Mesodermal cell (in vitro differentiated cells): ENCODE data around the gene SNAPC4.
"Not testable (repeated sequence)": the region's sequence is repeated elsewhere in the genome, so short reads cannot be mapped to it uniquely, and the experiment has no call there.

Experiments
- H3K27ac ChIP-seq: 2 replicates; pipeline ENCODE4 v1.7.0; 2013; ENCODE audit warnings: mild to moderate bottlenecking, low read depth, low read length, moderate library complexity; ENCODE audit not compliant: severe bottlenecking
- H3K36me3 ChIP-seq: 2 replicates; pipeline ENCODE4 v1.7.1; 2013; ENCODE audit warnings: mild to moderate bottlenecking, low read length, moderate library complexity; ENCODE audit not compliant: control insufficient read depth, insufficient read depth
- H3K4me1 ChIP-seq: one replicate; pipeline ENCODE4 v1.7.1; 2013; ENCODE audit warnings: mild to moderate bottlenecking, low read length; ENCODE audit not compliant: insufficient read depth, control insufficient read depth, poor library complexity, severe bottlenecking
- H3K4me3 ChIP-seq: 2 replicates; pipeline ENCODE4 v1.7.0; 2013; ENCODE audit warnings: low read length, control low read depth, mild to moderate bottlenecking; ENCODE audit not compliant: insufficient read depth, poor library complexity, severe bottlenecking; ENCODE audit errors: extremely low read depth
- H3K9me3 ChIP-seq: 2 replicates; pipeline ENCODE4 v1.7.1; 2013; ENCODE audit warnings: mild to moderate bottlenecking, low read length, moderate library complexity; ENCODE audit not compliant: control insufficient read depth
- WGBS, 2 experiments: methylation state at CpG; one replicate each; pipeline ENCODE4 v1.1.5; 2013; ENCODE audit warnings: missing lambda C conversion rate in 2 of 2; ENCODE audit not compliant: insufficient coverage in 2 of 2; 5-methylcytosine and 5-hydroxymethylcytosine counted together

The SNAPC4 gene

DNA sequence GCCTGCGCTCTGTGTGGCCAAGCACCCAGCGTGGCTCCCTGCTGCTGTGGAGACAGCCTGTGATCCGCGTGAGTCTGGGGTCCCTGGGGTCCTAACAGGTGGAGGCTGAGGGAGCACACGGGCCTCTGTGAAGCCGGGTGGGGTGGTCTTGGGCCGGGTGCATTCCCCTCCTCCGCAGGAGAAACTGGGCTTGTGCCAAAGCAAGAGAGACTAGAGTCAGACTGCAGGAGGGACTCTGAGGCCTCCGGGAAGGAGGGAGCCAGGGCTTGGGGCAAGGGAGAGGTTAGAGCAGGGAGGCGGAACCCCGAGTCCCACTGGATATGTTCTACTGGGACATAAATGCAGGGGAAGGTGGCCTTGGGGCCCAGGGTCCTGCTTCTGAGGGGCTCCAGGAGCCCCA is 46.9 kb downstream of the SNAPC4 start:
- H3K4me1 ChIP-seq: peaks cover 21% of the 10 kb centered on the region
- WGBS, 2 experiments: 96 to 98% methylated on average over 11 of the region's 11 CpGs
- no peaks in the 10 kb centered on the region for H3K9me3 ChIP-seq
- H3K4me3 ChIP-seq: no peak overlapping the region
- H3K27ac ChIP-seq: no peak overlapping the region
- peaks cover 18% of the 10 kb centered on the region for H3K36me3 ChIP-seq

DNA sequence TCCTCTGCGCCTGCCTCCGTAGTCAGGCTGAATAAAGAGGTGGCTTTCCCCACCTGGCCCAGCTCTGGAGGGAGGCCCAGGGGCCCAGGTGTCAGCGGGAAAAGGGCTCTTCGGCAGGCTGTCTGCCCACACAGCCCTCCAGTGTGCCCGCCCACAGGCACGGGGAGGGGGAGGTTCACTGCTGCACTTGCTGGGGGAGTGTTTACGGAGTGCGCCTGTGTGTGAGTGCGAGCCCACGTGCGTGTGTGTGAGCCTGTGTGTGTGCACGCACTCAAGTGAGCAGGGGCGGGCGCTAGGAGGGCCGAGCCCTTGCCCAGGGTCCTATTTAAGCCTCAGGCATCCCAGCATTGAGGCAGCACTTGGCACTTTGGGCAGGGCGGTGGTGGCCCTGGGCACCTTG is 47.3 kb downstream of the SNAPC4 start:
- Histone ChIP-seq H3K9me3 (no peaks in the 10 kb centered on the region), H3K27ac (no peak overlapping the region), H3K4me1 (peaks cover 21% of the 10 kb centered on the region), H3K4me3 (no peak overlapping the region), H3K36me3 (peaks cover 18% of the 10 kb centered on the region)
- 83 to 87% methylated on average over 16 of the region's 16 CpGs for WGBS, 2 experiments

- not testable (repeated sequence) for H3K27ac ChIP-seq, H3K9me3 ChIP-seq, H3K4me3 ChIP-seq
- H3K36me3 ChIP-seq: peaks cover 16% of the 10 kb centered on the region
- 95 to 97% methylated on average over 5 to 13 of the region's 24 CpGs for WGBS, 2 experiments
- H3K4me1 ChIP-seq: peaks cover 21% of the 10 kb centered on the region
These were observed 48.1 kb downstream of the SNAPC4 start for GRCh38 chr9:136351868-136352267.

DNA sequence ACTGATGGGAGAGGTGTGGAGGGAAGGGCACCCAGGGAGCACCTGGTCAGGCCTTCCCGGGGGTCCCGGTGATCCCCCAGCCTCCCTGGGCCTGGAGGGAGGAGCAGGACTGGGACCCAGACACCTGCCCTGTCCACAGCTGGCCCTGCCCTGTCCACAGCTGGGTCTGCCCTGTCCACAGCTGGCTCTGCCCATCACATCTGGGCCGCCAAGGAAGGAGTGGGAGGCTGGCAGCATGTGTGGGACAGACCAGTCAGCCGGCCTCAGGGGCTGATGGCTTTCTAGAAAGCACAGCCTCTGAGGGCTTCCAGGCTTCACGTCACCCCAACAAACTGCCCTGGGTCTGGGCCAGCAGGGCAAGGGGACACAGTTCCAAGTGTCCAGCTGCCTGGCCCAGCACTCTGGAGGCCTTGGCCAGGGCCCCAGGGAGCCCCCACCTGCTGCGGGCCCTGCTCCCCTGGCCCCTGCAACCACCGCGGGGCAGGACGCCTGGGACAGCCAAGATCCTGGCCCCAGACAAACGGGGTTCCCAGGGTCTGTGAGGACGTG is 48.6 kb downstream of the SNAPC4 start:
- WGBS, 2 experiments: 89 to 94% methylated on average over 11 of the region's 11 CpGs
- Histone ChIP-seq H3K27ac (no peak overlapping the region), H3K4me1 (peaks cover 21% of the 10 kb centered on the region), H3K36me3 (peaks cover 15% of the 10 kb centered on the region), H3K9me3 (no peaks in the 10 kb centered on the region), H3K4me3 (no peak overlapping the region)
